Panc1 (cell line): Measurements from ENCODE around the gene TDRD10.

Experiments
- POLR2AphosphoS5 ChIP-seq: IDR thresholded peaks from 2 replicates; pipeline ENCODE4 v1.6.1; 2012; ENCODE audit warnings: mild to moderate bottlenecking, low read depth, low read length, moderate library complexity
- SIN3A ChIP-seq: IDR thresholded peaks from 2 replicates; pipeline ENCODE4 v1.6.1; 2012; ENCODE audit warnings: low read depth, mild to moderate bottlenecking, low read length, moderate library complexity, borderline replicate concordance; ENCODE audit not compliant: insufficient read depth
- TCF7L2 ChIP-seq: IDR thresholded peaks from 2 replicates; pipeline ENCODE4 v1.6.1; 2011; ENCODE audit warnings: mild to moderate bottlenecking, low read depth, low read length, inconsistent platforms
- TF ChIP-seq, protein P1 (sequence below): fragments of 450-650 bp; IDR thresholded peaks from 2 replicates; pipeline ENCODE4 v1.5.1; 2017; ENCODE audit warnings: mild to moderate bottlenecking
- TF ChIP-seq, protein P2 (sequence below), 2 experiments: IDR thresholded peaks; 2 replicates each; pipeline ENCODE4 v1.6.1; 2011 to 2012; ENCODE audit warnings: low read depth in 2 of 2, control low read depth in 1 of 2, low read length in 1 of 2, mild to moderate bottlenecking in 1 of 2, moderate library complexity in 1 of 2; ENCODE audit not compliant: insufficient read depth in 1 of 2

DNA sequence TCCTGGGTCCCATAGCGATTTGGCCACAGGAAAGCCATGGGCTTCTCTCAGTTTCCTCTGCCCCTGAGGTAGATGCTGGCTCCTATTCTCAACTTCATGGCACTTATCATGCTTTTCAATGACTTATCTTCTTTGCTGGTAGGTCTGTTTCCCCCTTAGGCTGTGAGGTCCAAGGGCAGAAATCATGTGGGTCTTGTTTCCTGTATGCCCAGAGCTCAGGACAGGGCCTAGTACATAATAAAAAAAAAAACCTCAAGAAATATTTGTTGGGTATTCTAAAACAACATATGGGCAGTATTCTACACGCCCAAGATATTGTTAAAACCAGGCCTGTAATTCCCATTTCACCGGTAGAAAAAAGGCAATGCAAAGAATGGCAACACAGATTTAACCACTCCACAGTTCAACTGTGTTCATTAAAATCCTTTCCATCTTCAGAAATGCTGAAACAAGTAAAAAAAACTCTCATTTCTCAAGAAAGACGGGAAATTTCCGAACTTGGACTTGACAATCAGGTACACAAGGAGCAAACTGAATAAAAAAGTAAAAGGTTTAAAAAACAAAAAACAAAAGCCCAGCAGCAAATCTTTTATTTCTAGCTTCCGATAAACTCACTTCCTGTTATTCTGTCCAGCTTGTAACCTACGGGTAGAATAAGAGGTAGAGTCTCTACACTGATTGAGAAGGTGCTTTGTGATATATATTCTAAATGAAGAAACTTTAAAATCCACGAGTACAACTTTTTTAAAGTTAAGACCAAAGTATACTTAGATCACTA, 6.3 kb upstream of the TDRD10 start:
- TF ChIP-seq, protein P1, sequence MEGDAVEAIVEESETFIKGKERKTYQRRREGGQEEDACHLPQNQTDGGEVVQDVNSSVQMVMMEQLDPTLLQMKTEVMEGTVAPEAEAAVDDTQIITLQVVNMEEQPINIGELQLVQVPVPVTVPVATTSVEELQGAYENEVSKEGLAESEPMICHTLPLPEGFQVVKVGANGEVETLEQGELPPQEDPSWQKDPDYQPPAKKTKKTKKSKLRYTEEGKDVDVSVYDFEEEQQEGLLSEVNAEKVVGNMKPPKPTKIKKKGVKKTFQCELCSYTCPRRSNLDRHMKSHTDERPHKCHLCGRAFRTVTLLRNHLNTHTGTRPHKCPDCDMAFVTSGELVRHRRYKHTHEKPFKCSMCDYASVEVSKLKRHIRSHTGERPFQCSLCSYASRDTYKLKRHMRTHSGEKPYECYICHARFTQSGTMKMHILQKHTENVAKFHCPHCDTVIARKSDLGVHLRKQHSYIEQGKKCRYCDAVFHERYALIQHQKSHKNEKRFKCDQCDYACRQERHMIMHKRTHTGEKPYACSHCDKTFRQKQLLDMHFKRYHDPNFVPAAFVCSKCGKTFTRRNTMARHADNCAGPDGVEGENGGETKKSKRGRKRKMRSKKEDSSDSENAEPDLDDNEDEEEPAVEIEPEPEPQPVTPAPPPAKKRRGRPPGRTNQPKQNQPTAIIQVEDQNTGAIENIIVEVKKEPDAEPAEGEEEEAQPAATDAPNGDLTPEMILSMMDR, result no peak
- TF ChIP-seq, protein P2, sequence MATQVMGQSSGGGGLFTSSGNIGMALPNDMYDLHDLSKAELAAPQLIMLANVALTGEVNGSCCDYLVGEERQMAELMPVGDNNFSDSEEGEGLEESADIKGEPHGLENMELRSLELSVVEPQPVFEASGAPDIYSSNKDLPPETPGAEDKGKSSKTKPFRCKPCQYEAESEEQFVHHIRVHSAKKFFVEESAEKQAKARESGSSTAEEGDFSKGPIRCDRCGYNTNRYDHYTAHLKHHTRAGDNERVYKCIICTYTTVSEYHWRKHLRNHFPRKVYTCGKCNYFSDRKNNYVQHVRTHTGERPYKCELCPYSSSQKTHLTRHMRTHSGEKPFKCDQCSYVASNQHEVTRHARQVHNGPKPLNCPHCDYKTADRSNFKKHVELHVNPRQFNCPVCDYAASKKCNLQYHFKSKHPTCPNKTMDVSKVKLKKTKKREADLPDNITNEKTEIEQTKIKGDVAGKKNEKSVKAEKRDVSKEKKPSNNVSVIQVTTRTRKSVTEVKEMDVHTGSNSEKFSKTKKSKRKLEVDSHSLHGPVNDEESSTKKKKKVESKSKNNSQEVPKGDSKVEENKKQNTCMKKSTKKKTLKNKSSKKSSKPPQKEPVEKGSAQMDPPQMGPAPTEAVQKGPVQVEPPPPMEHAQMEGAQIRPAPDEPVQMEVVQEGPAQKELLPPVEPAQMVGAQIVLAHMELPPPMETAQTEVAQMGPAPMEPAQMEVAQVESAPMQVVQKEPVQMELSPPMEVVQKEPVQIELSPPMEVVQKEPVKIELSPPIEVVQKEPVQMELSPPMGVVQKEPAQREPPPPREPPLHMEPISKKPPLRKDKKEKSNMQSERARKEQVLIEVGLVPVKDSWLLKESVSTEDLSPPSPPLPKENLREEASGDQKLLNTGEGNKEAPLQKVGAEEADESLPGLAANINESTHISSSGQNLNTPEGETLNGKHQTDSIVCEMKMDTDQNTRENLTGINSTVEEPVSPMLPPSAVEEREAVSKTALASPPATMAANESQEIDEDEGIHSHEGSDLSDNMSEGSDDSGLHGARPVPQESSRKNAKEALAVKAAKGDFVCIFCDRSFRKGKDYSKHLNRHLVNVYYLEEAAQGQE (IDR thresholded peaks at IDR 0.05; ENCODE audit: insufficient read depth in 1 of 2, low read depth in 2 of 2, low read length in 1 of 2), result no peak
- TF ChIP-seq SIN3A (no peak), POLR2AphosphoS5 (no peak), TCF7L2 (no peak)
